SK-N-SH (cell line): Measurements from ENCODE around the gene CEP112. TPM values are rescaled to one million over a fixed set of nuclear protein-coding genes. Genes with fewer than 3 reads are reported as not detected.

ENCODE experiments used
- CTCF ChIA-PET: fragments of 300-600, 350-600 bp; formaldehyde crosslinking; extraction: SDS; loops from one replicate; lab custom pipeline; 2021; lab: Yijun Ruan, JAX
- POLR2A ChIA-PET: fragments of 350-600 bp; sonication (Branson Sonifier 250); formaldehyde crosslinking; extraction: SDS; loops from one replicate; lab custom pipeline; 2020; ENCODE audit warnings: antibody characterized with exemption, inconsistent platforms; lab: Yijun Ruan, JAX
- DNase-seq: peaks from one replicate; pipeline ENCODE4 v3.0.0; 2012
- H2AFZ ChIP-seq: fragments of 200-600 bp; sonication (generic); 2 replicates; pipeline ENCODE4 v1.8.1; 2016; ENCODE audit warnings: antibody characterized with exemption, mild to moderate bottlenecking, low read depth
- H3F3A ChIP-seq: fragments of 200-600 bp; sonication (generic); replicated peaks from 2 replicates; pipeline ENCODE3; 2016; ENCODE audit warnings: antibody characterized with exemption, mild to moderate bottlenecking; ENCODE audit not compliant: insufficient read depth
- H3K27ac ChIP-seq, 2 experiments: fragments of 200-500 bp in 1 of 2; fragments of 200-600 bp in 1 of 2; sonication (Bioruptor generic) in 1 of 2; sonication (generic), shearing (Covaris generic) in 1 of 2; 2 replicates each; pipeline versions ENCODE4 v1.5.1 to v1.6.1; 2014 to 2016; ENCODE audit warnings: low read depth in 2 of 2, inconsistent platforms in 1 of 2, low read length in 1 of 2, mild to moderate bottlenecking in 1 of 2, mixed read lengths in 1 of 2
- H3K27me3 ChIP-seq: fragments of 200-600 bp; sonication (generic), shearing (Covaris generic); 2 replicates; pipeline ENCODE4 v1.6.1; 2016; ENCODE audit warnings: mixed run types; ENCODE audit not compliant: insufficient read depth
- H3K36me3 ChIP-seq, 2 experiments: fragments of 200-500 bp in 1 of 2; fragments of 200-600 bp in 1 of 2; sonication (Bioruptor generic) in 1 of 2; sonication (generic) in 1 of 2; replicated peaks in 1 of 2; 2 replicates each; pipeline versions ENCODE3 to v1.5.1; 2014 to 2016; ENCODE audit warnings: low read length in 1 of 2, mild to moderate bottlenecking in 1 of 2; ENCODE audit not compliant: insufficient read depth in 2 of 2, control insufficient read depth in 1 of 2
- H3K4me1 ChIP-seq, 2 experiments: fragments of 200-500 bp in 1 of 2; fragments of 200-600 bp in 1 of 2; sonication (Bioruptor generic) in 1 of 2; sonication (generic), shearing (Covaris generic) in 1 of 2; 2 replicates each; pipeline versions ENCODE4 v1.5.1 to v1.6.1; 2014 to 2016; ENCODE audit warnings: low read depth in 1 of 2, low read length in 1 of 2, mixed run types in 1 of 2; ENCODE audit not compliant: insufficient read depth in 2 of 2, control insufficient read depth in 1 of 2
- H3K4me2 ChIP-seq: fragments of 200-600 bp; sonication (generic), shearing (Covaris generic); 2 replicates; pipeline ENCODE4 v1.6.1; 2017; ENCODE audit warnings: mixed run types
- H3K4me3 ChIP-seq, 2 experiments: fragments of 200-500 bp in 1 of 2; fragments of 200-600 bp in 1 of 2; sonication (Bioruptor generic) in 1 of 2; sonication (generic), shearing (Covaris generic) in 1 of 2; 2 replicates each; pipeline versions ENCODE4 v1.5.1 to v1.8.1; 2014 to 2016; ENCODE audit warnings: low read depth in 2 of 2, inconsistent platforms in 1 of 2, low read length in 1 of 2, mild to moderate bottlenecking in 1 of 2, mixed read lengths in 1 of 2, moderate library complexity in 1 of 2
- H3K79me2 ChIP-seq: fragments of 200-600 bp; sonication (generic); 2 replicates; pipeline ENCODE4 v1.8.1; 2017; ENCODE audit warnings: mild to moderate bottlenecking; ENCODE audit not compliant: insufficient read depth
- H3K9ac ChIP-seq: fragments of 200-600 bp; sonication (generic); 2 replicates; pipeline ENCODE4 v1.6.1; 2017; ENCODE audit warnings: mixed run types
- H3K9me2 ChIP-seq: fragments of 200-600 bp; sonication (generic); 2 replicates; pipeline ENCODE4 v1.6.1; 2017; ENCODE audit warnings: mixed run types
- H3K9me3 ChIP-seq: fragments of 200-600 bp; sonication (generic); 2 replicates; pipeline ENCODE4 v1.6.1; 2017; ENCODE audit warnings: mixed run types, mild to moderate bottlenecking, moderate library complexity
- H4K20me1 ChIP-seq: fragments of 200-600 bp; sonication (generic); 2 replicates; pipeline ENCODE4 v1.6.1; 2017; ENCODE audit warnings: mild to moderate bottlenecking, mixed run types; ENCODE audit not compliant: insufficient read depth
- ELF1 ChIP-seq: IDR thresholded peaks from 2 replicates; pipeline ENCODE4 v1.4.0; 2012
- FOSL2 ChIP-seq: IDR thresholded peaks from 2 replicates; pipeline ENCODE4 v1.4.0; 2012; ENCODE audit warnings: low read depth, mild to moderate bottlenecking, moderate library complexity, borderline replicate concordance
- GABPA ChIP-seq: IDR thresholded peaks from 2 replicates; pipeline ENCODE4 v1.4.0; 2012; ENCODE audit warnings: low read depth, mild to moderate bottlenecking
- JUND ChIP-seq: IDR thresholded peaks from 2 replicates; pipeline ENCODE4 v1.4.0; 2012
- MXI1 ChIP-seq: IDR thresholded peaks from 2 replicates; pipeline ENCODE4 v1.6.1; 2012; ENCODE audit warnings: mild to moderate bottlenecking, low read depth, low read length, improper control_type of control experiment
- POLR2AphosphoS5 ChIP-seq: IDR thresholded peaks from 2 replicates; pipeline ENCODE4 v1.6.1; 2012; ENCODE audit warnings: low read depth, low read length
- RCOR1 ChIP-seq: fragments of 150-350 bp; IDR thresholded peaks from 2 replicates; pipeline ENCODE4 v1.6.1; 2017; ENCODE audit warnings: antibody characterized with exemption, low read length
- RXRA ChIP-seq: IDR thresholded peaks from 2 replicates; pipeline ENCODE4 v1.4.0; 2012; ENCODE audit warnings: low read depth, mild to moderate bottlenecking, borderline replicate concordance
- SIN3A ChIP-seq: IDR thresholded peaks from 2 replicates; pipeline ENCODE4 v1.6.1; 2012; ENCODE audit warnings: low read depth, mild to moderate bottlenecking, low read length, moderate library complexity, borderline replicate concordance
- SMC3 ChIP-seq: IDR thresholded peaks from 2 replicates; pipeline ENCODE4 v1.6.1; 2012; ENCODE audit warnings: low read depth, low read length, improper control_type of control experiment
- TCF12 ChIP-seq: IDR thresholded peaks from 2 replicates; pipeline ENCODE4 v1.4.0; 2012
- TEAD4 ChIP-seq: IDR thresholded peaks from 2 replicates; pipeline ENCODE4 v1.4.0; 2012; ENCODE audit warnings: mild to moderate bottlenecking, borderline replicate concordance; ENCODE audit not compliant: insufficient read depth
- polyA plus RNA-seq, 3 experiments: library from polyadenylated mRNA; depleted of rRNA; stranded (reverse); fragments of >200 nt; gene quantifications; 2 replicates each; pipeline ENCODE4 v1.2.3, GENCODE V29; 2012
- TF ChIP-seq, protein P1 (sequence below): fragments of 150-350 bp; IDR thresholded peaks from 2 replicates; pipeline ENCODE4 v1.6.1; 2016; ENCODE audit warnings: mild to moderate bottlenecking, low read depth, low read length
- TF ChIP-seq, protein P2 (sequence below): IDR thresholded peaks from 2 replicates; pipeline ENCODE4 v1.4.0; 2012; ENCODE audit warnings: low read depth, borderline replicate concordance
- TF ChIP-seq, protein P3 (sequence below): fragments of 200-600 bp; sonication (generic); IDR thresholded peaks from 2 replicates; pipeline ENCODE4 v1.6.1; 2017; ENCODE audit warnings: antibody characterized with exemption, mild to moderate bottlenecking, moderate library complexity
- TF ChIP-seq, protein P4 (sequence below): IDR thresholded peaks from 2 replicates; pipeline ENCODE4 v1.4.0; 2012; ENCODE audit warnings: low read depth
- TF ChIP-seq, protein P5 (sequence below): fragments of 150-350 bp; IDR thresholded peaks from 2 replicates; pipeline ENCODE4 v1.6.1; 2017; ENCODE audit warnings: antibody characterized with exemption, low read length, low read depth, borderline replicate concordance
- TF ChIP-seq, protein P6 (sequence below): IDR thresholded peaks from 2 replicates; pipeline ENCODE4; 2012
- TF ChIP-seq, protein P7 (sequence below): IDR thresholded peaks from 2 replicates; pipeline ENCODE4 v1.6.1; 2012; ENCODE audit warnings: mild to moderate bottlenecking, low read depth, low read length, moderate library complexity

Gene CEP112
- polyA plus RNA-seq, 1 of the 3 experiments (the other 2 are of a cell fraction), result 7.9 TPM

DNA sequence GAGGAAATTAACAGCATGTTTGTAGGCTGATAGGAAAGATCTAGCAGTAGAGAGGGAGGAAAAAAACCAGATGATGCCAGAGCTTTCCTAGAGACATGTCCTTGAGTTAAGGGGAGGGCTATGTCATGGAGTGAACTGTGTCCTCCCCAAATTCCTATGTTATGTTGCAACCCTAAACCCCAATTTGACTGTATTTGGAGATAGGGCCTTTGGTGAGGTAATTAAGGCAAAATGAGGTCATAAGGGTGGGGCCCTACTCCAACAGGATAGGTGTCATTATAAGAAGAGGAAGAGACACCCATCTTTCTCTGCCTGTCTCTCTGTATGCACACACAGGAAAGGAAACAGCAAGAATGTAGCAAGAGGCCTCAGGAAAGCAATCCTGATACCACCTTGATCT is 435.2 kb downstream of the CEP112 start:
- CTCF ChIA-PET, result no interaction called here
- H4K20me1 ChIP-seq, result no peaks in the 10 kb centered on the region
- no peak overlapping the region for H3K4me3 ChIP-seq
- H3K27ac ChIP-seq, result no peak overlapping the region
- TF ChIP-seq, protein P1, sequence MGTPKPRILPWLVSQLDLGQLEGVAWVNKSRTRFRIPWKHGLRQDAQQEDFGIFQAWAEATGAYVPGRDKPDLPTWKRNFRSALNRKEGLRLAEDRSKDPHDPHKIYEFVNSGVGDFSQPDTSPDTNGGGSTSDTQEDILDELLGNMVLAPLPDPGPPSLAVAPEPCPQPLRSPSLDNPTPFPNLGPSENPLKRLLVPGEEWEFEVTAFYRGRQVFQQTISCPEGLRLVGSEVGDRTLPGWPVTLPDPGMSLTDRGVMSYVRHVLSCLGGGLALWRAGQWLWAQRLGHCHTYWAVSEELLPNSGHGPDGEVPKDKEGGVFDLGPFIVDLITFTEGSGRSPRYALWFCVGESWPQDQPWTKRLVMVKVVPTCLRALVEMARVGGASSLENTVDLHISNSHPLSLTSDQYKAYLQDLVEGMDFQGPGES, result no peak
- TF ChIP-seq SIN3A, result no peak
- no peak for TF ChIP-seq JUND
- no peak for TF ChIP-seq SMC3
- no peak for TF ChIP-seq MXI1
- no peak for TF ChIP-seq GABPA
- TF ChIP-seq, protein P2, sequence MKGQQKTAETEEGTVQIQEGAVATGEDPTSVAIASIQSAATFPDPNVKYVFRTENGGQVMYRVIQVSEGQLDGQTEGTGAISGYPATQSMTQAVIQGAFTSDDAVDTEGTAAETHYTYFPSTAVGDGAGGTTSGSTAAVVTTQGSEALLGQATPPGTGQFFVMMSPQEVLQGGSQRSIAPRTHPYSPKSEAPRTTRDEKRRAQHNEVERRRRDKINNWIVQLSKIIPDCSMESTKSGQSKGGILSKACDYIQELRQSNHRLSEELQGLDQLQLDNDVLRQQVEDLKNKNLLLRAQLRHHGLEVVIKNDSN, result no peak
- TF ChIP-seq TEAD4, result no peak
- TF ChIP-seq, protein P3, sequence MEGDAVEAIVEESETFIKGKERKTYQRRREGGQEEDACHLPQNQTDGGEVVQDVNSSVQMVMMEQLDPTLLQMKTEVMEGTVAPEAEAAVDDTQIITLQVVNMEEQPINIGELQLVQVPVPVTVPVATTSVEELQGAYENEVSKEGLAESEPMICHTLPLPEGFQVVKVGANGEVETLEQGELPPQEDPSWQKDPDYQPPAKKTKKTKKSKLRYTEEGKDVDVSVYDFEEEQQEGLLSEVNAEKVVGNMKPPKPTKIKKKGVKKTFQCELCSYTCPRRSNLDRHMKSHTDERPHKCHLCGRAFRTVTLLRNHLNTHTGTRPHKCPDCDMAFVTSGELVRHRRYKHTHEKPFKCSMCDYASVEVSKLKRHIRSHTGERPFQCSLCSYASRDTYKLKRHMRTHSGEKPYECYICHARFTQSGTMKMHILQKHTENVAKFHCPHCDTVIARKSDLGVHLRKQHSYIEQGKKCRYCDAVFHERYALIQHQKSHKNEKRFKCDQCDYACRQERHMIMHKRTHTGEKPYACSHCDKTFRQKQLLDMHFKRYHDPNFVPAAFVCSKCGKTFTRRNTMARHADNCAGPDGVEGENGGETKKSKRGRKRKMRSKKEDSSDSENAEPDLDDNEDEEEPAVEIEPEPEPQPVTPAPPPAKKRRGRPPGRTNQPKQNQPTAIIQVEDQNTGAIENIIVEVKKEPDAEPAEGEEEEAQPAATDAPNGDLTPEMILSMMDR, result no peak
- TF ChIP-seq ELF1, result no peak
- TF ChIP-seq, protein P4, sequence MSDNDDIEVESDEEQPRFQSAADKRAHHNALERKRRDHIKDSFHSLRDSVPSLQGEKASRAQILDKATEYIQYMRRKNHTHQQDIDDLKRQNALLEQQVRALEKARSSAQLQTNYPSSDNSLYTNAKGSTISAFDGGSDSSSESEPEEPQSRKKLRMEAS, result no peak
- TF ChIP-seq, protein P5, sequence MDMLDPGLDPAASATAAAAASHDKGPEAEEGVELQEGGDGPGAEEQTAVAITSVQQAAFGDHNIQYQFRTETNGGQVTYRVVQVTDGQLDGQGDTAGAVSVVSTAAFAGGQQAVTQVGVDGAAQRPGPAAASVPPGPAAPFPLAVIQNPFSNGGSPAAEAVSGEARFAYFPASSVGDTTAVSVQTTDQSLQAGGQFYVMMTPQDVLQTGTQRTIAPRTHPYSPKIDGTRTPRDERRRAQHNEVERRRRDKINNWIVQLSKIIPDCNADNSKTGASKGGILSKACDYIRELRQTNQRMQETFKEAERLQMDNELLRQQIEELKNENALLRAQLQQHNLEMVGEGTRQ, result no peak
- TF ChIP-seq, protein P6, sequence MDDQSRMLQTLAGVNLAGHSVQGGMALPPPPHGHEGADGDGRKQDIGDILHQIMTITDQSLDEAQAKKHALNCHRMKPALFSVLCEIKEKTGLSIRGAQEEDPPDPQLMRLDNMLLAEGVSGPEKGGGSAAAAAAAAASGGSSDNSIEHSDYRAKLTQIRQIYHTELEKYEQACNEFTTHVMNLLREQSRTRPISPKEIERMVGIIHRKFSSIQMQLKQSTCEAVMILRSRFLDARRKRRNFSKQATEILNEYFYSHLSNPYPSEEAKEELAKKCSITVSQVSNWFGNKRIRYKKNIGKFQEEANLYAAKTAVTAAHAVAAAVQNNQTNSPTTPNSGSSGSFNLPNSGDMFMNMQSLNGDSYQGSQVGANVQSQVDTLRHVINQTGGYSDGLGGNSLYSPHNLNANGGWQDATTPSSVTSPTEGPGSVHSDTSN, result no peak
- no peak for TF ChIP-seq RCOR1
- TF ChIP-seq POLR2AphosphoS5, result no peak
- TF ChIP-seq TCF12, result no peak
- TF ChIP-seq, protein P7, sequence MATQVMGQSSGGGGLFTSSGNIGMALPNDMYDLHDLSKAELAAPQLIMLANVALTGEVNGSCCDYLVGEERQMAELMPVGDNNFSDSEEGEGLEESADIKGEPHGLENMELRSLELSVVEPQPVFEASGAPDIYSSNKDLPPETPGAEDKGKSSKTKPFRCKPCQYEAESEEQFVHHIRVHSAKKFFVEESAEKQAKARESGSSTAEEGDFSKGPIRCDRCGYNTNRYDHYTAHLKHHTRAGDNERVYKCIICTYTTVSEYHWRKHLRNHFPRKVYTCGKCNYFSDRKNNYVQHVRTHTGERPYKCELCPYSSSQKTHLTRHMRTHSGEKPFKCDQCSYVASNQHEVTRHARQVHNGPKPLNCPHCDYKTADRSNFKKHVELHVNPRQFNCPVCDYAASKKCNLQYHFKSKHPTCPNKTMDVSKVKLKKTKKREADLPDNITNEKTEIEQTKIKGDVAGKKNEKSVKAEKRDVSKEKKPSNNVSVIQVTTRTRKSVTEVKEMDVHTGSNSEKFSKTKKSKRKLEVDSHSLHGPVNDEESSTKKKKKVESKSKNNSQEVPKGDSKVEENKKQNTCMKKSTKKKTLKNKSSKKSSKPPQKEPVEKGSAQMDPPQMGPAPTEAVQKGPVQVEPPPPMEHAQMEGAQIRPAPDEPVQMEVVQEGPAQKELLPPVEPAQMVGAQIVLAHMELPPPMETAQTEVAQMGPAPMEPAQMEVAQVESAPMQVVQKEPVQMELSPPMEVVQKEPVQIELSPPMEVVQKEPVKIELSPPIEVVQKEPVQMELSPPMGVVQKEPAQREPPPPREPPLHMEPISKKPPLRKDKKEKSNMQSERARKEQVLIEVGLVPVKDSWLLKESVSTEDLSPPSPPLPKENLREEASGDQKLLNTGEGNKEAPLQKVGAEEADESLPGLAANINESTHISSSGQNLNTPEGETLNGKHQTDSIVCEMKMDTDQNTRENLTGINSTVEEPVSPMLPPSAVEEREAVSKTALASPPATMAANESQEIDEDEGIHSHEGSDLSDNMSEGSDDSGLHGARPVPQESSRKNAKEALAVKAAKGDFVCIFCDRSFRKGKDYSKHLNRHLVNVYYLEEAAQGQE, result no peak
- no peak for TF ChIP-seq FOSL2
- TF ChIP-seq RXRA, result no peak
- H3K27me3 ChIP-seq, result no peaks in the 10 kb centered on the region
- DNase-seq, result no peak
- no peak overlapping the region for H3K4me2 ChIP-seq
- H3K9me3 ChIP-seq, result no peaks in the 10 kb centered on the region
- H3F3A ChIP-seq, result peaks cover 3% of the 10 kb centered on the region
- no peaks in the 10 kb centered on the region for H3K36me3 ChIP-seq
- no peaks in the 10 kb centered on the region for H3K79me2 ChIP-seq
- H3K9ac ChIP-seq, result no peak overlapping the region
- POLR2A ChIA-PET, result no interaction called here
- no peaks in the 10 kb centered on the region for H3K9me2 ChIP-seq
- no peaks in the 10 kb centered on the region for H3K4me1 ChIP-seq
- H2AFZ ChIP-seq, result no peak overlapping the region
